ENCODE measurements around the gene ZNF346.

Gene ZNF346

GRCh38 chr5:177123789-177124485 lies 101.4 kb downstream of the ZNF346 start:
- no peak for DNase-seq

GRCh38 chr5:177124486-177124991 lies 102.0 kb downstream of the ZNF346 start:
- no peak for DNase-seq

- no peak for DNase-seq
These were observed 104.3 kb downstream of the ZNF346 start for GRCh38 chr5:177126771-177127170.

GRCh38 chr5:177128551-177128981 lies 106.1 kb downstream of the ZNF346 start:
- no peak for DNase-seq

GRCh38 chr5:177130211-177131018 lies 107.9 kb downstream of the ZNF346 start:
- DNase-seq = no peak
